SK-N-MC (cell line): ENCODE data around the gene SYNPO.

Experiments used
- EZH2 ChIP-seq: fragments of 200-600 bp; sonication (generic); IDR thresholded peaks from one replicate; pipeline ENCODE4 v1.6.1; 2017; ENCODE audit warnings: antibody characterized with exemption
- FOXP2 ChIP-seq: optimal IDR thresholded peaks from 2 replicates; pipeline ENCODE3; 2011; ENCODE audit warnings: mild to moderate bottlenecking, moderate library complexity; ENCODE audit not compliant: insufficient read depth; ENCODE audit errors: extremely low read length, control extremely low read depth
- POLR2AphosphoS5 ChIP-seq: IDR thresholded peaks from 2 replicates; pipeline ENCODE4 v1.6.1; 2012; ENCODE audit warnings: mild to moderate bottlenecking, low read depth, low read length, borderline replicate concordance

DNA sequence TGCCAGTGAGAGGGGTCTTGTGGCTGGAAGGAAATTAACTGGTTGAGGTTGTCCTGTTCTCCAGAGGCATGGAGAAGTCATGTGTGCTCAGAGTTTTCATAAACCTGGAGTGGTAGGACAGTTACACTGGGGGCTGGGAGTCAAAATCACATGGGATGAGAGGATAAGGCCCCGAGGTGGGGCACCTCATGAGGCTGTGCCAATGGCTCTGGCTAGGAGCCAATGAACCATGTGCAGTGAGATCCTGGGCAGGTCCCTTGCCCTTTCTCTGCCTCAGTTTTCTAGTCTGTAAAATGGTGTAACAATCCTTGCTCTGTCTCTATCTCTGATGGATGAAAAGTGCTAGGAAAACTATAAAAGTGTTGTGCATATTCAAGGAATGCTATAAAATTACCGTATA lies 7.0 kb upstream of the SYNPO start:
- no peak for TF ChIP-seq EZH2
- no peak for TF ChIP-seq POLR2AphosphoS5
- TF ChIP-seq FOXP2, result no peak
